HepG2 (cell line): Measurements from ENCODE around the gene CHD9. TPM values are rescaled to one million over a fixed set of nuclear protein-coding genes. Genes with fewer than 3 reads are reported as not detected.

Source experiments
- ATAC-seq: fragments of 200-7000 bp; cut with Tn5 transposase; 3 replicates; pipeline ENCODE4 v1.9.1; 2020; ENCODE audit warnings: mild to moderate bottlenecking, moderate library complexity
- BruUV-seq: library from RNA; stranded (reverse); fragments of 400-500 nt; replicated peaks from 2 replicates; lab custom pipeline; 2021; lab: Mats Ljungman, UMichigan
- CTCF ChIA-PET: fragments of 300-600 bp; formaldehyde crosslinking; extraction: SDS; loops from one replicate; lab custom pipeline; 2021; ENCODE audit warnings: low total read pairs, inconsistent platforms, low intra/inter-chr PET ratio; lab: Yijun Ruan, JAX
- POLR2A ChIA-PET: fragments of 350-600 bp; sonication (Branson Sonifier 250); formaldehyde crosslinking; loops from one replicate; lab custom pipeline; 2020; ENCODE audit warnings: antibody characterized with exemption, inconsistent platforms; lab: Yijun Ruan, JAX
- DNase-seq: peaks from one replicate; pipeline ENCODE4 v3.0.0-alpha.2; 2015; ENCODE audit warnings: low spot score
- FAIRE-seq: peaks from 3 replicates; lab custom pipeline; 2011; peaks lifted over from hg19 to GRCh38; lab: Jason Lieb, UNC
- H2AFZ ChIP-seq: one replicate; pipeline ENCODE4 v1.6.1; 2011; ENCODE audit warnings: low read length, inconsistent platforms
- H3K27ac ChIP-seq: fragments of 300-600 bp; 3 replicates; pipeline ENCODE4 v1.8.0; 2011; ENCODE audit warnings: mixed run types, mild to moderate bottlenecking, mixed read lengths, low read length, inconsistent platforms; ENCODE audit not compliant: insufficient read depth; ENCODE audit errors: extremely low read length
- H3K27me3 ChIP-seq, 2 experiments: fragments of 200-600 bp in 1 of 2; 2 replicates in 1 of 2; 3 replicates in 1 of 2; pipeline versions ENCODE4 v1.6.0 to v1.8.0; 2011; ENCODE audit warnings: low read length in 2 of 2, mild to moderate bottlenecking in 2 of 2, moderate library complexity in 2 of 2, inconsistent platforms in 1 of 2; ENCODE audit not compliant: insufficient read depth in 2 of 2, control insufficient read depth in 1 of 2
- H3K36me3 ChIP-seq, 2 experiments: fragments of 200-600 bp in 1 of 2; replicated peaks in 1 of 2; 2 replicates in 1 of 2; 3 replicates in 1 of 2; pipeline versions ENCODE4 v1.5.1 to v1.8.0; 2011; ENCODE audit warnings: low read length in 2 of 2, inconsistent platforms in 1 of 2; ENCODE audit not compliant: insufficient read depth in 2 of 2, control insufficient read depth in 1 of 2
- H3K4me1 ChIP-seq: 2 replicates; pipeline ENCODE4 v1.5.1; 2012; ENCODE audit warnings: low read length, inconsistent platforms; ENCODE audit not compliant: insufficient read depth
- H3K4me2 ChIP-seq: 2 replicates; pipeline ENCODE4 v1.6.0; 2011; ENCODE audit warnings: low read depth, low read length, inconsistent platforms
- H3K4me3 ChIP-seq, 3 experiments: fragments of 200-600 bp in 1 of 3; sonication (generic), shearing (Covaris generic) in 1 of 3; replicated peaks in 1 of 3; 2 replicates each; pipeline ENCODE4 v1.5.1; 2011 to 2016; ENCODE audit warnings: low read length in 3 of 3, inconsistent platforms in 2 of 3, low read depth in 2 of 3, mild to moderate bottlenecking in 2 of 3, control low read depth in 1 of 3, mixed read lengths in 1 of 3; ENCODE audit not compliant: insufficient read depth in 1 of 3
- H3K79me2 ChIP-seq: one replicate; pipeline ENCODE4 v1.6.1; 2011; ENCODE audit warnings: low read length, inconsistent platforms; ENCODE audit not compliant: insufficient read depth
- H3K9ac ChIP-seq: 2 replicates; pipeline ENCODE4 v1.6.0; 2011; ENCODE audit warnings: mild to moderate bottlenecking, low read depth, low read length, inconsistent platforms; ENCODE audit not compliant: insufficient read depth
- H3K9me3 ChIP-seq: 2 replicates; pipeline ENCODE4 v1.5.1; 2012; ENCODE audit warnings: mild to moderate bottlenecking, low read length
- H4K20me1 ChIP-seq: 2 replicates; pipeline ENCODE4 v1.6.0; 2011; ENCODE audit warnings: inconsistent platforms, mild to moderate bottlenecking, low read length, moderate library complexity; ENCODE audit not compliant: insufficient read depth
- CTCF ChIP-seq: sonication (generic); formaldehyde crosslinking; IDR thresholded peaks from 2 replicates; pipeline ENCODE4 v1.5.0; 2020; ENCODE audit warnings: mild to moderate bottlenecking, missing genetic modification reagents, moderate library complexity
- GATAD2A ChIP-seq: IDR thresholded peaks from 2 replicates; pipeline ENCODE4 v1.6.1; 2016
- GZF1 ChIP-seq: sonication (generic); formaldehyde crosslinking; IDR thresholded peaks from 2 replicates; pipeline ENCODE4 v1.5.1; 2020; ENCODE audit warnings: mild to moderate bottlenecking, missing genetic modification reagents
- KIAA2018 ChIP-seq: sonication (generic); formaldehyde crosslinking; IDR thresholded peaks from 2 replicates; pipeline ENCODE4 v1.5.0; 2020; ENCODE audit warnings: mild to moderate bottlenecking, missing genetic modification reagents, borderline replicate concordance
- ZFYVE20 ChIP-seq: sonication (generic); formaldehyde crosslinking; IDR thresholded peaks from 2 replicates; pipeline ENCODE4 v1.8.0; 2023; ENCODE audit warnings: low read depth, mild to moderate bottlenecking, moderate library complexity, missing genetic modification reagents, borderline replicate concordance
- ZNF614 ChIP-seq: IDR thresholded peaks from 2 replicates; pipeline ENCODE4 v1.6.1; 2018; ENCODE audit warnings: missing biosample characterization, missing genetic modification reagents, inconsistent platforms, borderline replicate concordance
- ZNF770 ChIP-seq: sonication (generic); formaldehyde crosslinking; IDR thresholded peaks from 2 replicates; pipeline ENCODE4 v1.5.0; 2020; ENCODE audit warnings: mild to moderate bottlenecking, missing genetic modification reagents
- WGBS: methylation state at CpG from one replicate; pipeline ENCODE4 v1.1.6; 2017; ENCODE audit warnings: low lambda C conversion rate; 5-methylcytosine and 5-hydroxymethylcytosine counted together
- in situ Hi-C: cut with HindIII; loops from 2 replicates; pipeline ENCODE4 v1.10.0; 2017; ENCODE audit warnings: low pct_unique_long_range_greater_than_20kb; ENCODE audit not compliant: extremely low pct_ligation_motif_present
- intact Hi-C: fragments of 100-400 bp; cut with micrococcal nuclease; formaldehyde crosslinking; loops from one replicate; pipeline ENCODE4 v1.10.0; 2022; ENCODE audit not compliant: unreplicated experiment
- polyA plus RNA-seq, 8 experiments: library from polyadenylated mRNA; depleted of rRNA in 3 of 8; stranded (reverse) in 7 of 8; unstranded in 1 of 8; fragments of >200 nt; fragmentation: Illumina TruSeq in 4 of 8; extraction: Trizol in 4 of 8; gene quantifications; 2 replicates each; pipeline versions ENCODE4 v1.2.1 to v1.2.3, GENCODE V29; 2011 to 2016; ENCODE audit warnings: low read depth in 4 of 8, missing spikeins in 1 of 8, mixed read lengths in 1 of 8; ENCODE audit not compliant: insufficient read depth in 1 of 8
- total RNA-seq, 5 experiments: library from RNA; depleted of rRNA; stranded (reverse); fragments of >200 nt; fragmentation: Illumina TruSeq; extraction: Trizol; gene quantifications; 2 replicates each; pipeline ENCODE4 v1.2.3, GENCODE V29; 2016; ENCODE audit warnings: low read depth in 1 of 5

CHD9 gene
- total and polyA plus RNA-seq, 2 of the 13 experiments (the other 11 are each of a cell fraction or from before 2014, with no cell fraction given) = 23.4 to 27.7 TPM

GRCh38 chr16:53282328-53282727, 227.5 kb downstream of the CHD9 start (continued):
- peak; percentile 62; the same call in 1 of the 2 replicates for TF ChIP-seq ZNF770 (CRISPR knock-in tag)

DNA sequence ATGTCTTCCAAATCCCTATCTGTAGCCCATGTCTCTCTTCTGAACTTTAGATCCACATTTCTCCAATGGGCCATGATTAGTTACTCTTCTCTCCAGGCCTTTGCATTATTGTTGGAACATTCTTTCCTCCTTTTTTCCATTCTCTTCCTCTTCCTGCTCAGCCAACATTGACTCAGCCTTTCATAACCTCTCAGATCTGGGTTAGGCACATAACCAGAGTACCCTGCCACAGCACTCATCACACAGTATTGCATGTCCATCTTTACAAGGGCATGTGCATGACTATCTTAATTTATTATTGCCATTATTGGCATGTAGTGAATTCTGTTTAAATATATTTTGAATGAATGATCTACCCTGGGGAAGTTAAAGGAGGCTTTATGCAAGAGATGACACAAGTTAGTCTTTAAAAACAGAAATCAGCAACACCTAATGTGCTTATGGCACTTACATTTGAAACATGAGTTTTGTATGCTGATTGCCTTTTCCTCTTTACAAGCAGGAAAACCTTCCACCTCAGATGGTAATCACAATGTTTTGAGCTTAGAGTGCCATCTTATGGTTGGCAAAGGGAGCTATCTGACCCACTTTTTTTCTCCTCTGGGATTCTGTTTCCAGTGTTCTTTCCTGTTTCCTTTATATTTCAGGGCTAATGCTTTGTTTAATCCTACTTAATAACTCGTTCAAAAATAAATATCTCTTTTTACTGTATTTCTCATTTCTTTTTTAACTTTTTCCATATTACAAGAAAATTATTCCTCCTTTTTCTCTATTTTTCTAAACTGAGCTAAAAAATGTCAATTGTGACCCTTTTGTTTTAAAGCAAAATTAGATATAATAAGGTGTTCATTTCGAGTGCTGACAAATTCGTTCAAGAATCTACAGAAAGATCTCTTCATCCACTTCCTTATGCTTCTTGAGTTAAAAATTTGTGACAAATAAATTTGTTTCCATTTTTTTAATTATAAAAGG, 228.5 kb downstream of the CHD9 start:
- in situ Hi-C loops (loop anchor here (10.0 kb wide), 1 partner anchor 228 kb away; the partner anchor contains the start of genes CHD9 and CHD9NB), intact Hi-C loops (loop anchor here (1.0 to 2.0 kb wide), 3 partner anchors 8 to 228 kb away; no protein-coding TSS in a partner anchor)
- Histone ChIP-seq H2AFZ (no peak overlapping the region), H3K27ac (no peak overlapping the region), H3K79me2 (no peaks in the 10 kb centered on the region), H3K9me3 (no peaks in the 10 kb centered on the region), H3K9ac (no peak overlapping the region), H3K36me3 (peaks cover 10 to 37% of the 10 kb centered on the region in 2 experiments), H3K27me3 (no peaks in the 10 kb centered on the region), H3K4me1 (no peaks in the 10 kb centered on the region), H3K4me3 (no peak overlapping the region), H3K4me2 (no peak overlapping the region), H4K20me1 (no peaks in the 10 kb centered on the region)
- ChIA-PET POLR2A (interaction anchor here (1.0 kb wide), 1 partner anchor 228 kb away, joined by 3 read pairs; the partner anchor contains the start of gene CHD9), CTCF (interaction anchor here (0.9 to 1.4 kb wide), 2 partner anchors 154 to 306 kb away, joined by 3 to 5 read pairs; no protein-coding TSS in a partner anchor)
- WGBS = 34% methylated on average over 3 of the region's 3 CpGs
- no TSS peak for BruUV-seq
- ATAC-seq (peak; percentile 81), DNase-seq (peak; percentile 55), FAIRE-seq (peak; percentile 39)
- TF ChIP-seq GATAD2A (CRISPR knock-in tag) (0 out of 2 replicates have a peak, but pooled peaks have one; percentile 22), KIAA2018 (no peak), ZFYVE20 (CRISPR knock-in tag) (no peak), GZF1 (CRISPR knock-in tag) (no peak), ZNF614 (CRISPR knock-in tag) (no peak), CTCF (CRISPR knock-in tag) (peak; percentile 75)
